ENCODE data around the gene OR10H5. TPM values are rescaled to one million over a fixed set of nuclear protein-coding genes. Genes with fewer than 3 reads are reported as not detected.
"Not testable (repeated sequence)": the region's sequence is repeated elsewhere in the genome, so short reads cannot be mapped to it uniquely, and the experiment has no call there.

The OR10H5 gene
- total and polyA plus RNA-seq, 3 donors from 2014 or later: 0.06 to 0.16 (median 0.11) TPM

GRCh38 chr19:15825753-15826152 is 38.3 kb downstream of the OR10H5 start:
- no peaks in the 10 kb centered on the region for H3K27me3 ChIP-seq
- no peak overlapping the region for H3K27ac ChIP-seq
- H3K9me3 ChIP-seq: no peaks in the 10 kb centered on the region
- intact Hi-C loops (cut with DNase I; ENCODE audit: low total_unique reads): no loop called here
- WGBS, 2 donors: 43 to 89% methylated on average over 1 of the region's 1 CpG
- no peak overlapping the region for H3K4me3 ChIP-seq
- no peaks in the 10 kb centered on the region for H3K36me3 ChIP-seq (ENCODE audit: low read depth, missing control alignments)
- TF ChIP-seq CTCF (IDR thresholded peaks at IDR 0.05): no peak
- TF ChIP-seq POLR2A (IDR thresholded peaks at IDR 0.05): no peak
- DNase-seq: no peak
- no peaks in the 10 kb centered on the region for H3K4me1 ChIP-seq

GRCh38 chr19:15828121-15828610 is 40.7 kb downstream of the OR10H5 start:
- no peak for TF ChIP-seq POLR2A (IDR thresholded peaks at IDR 0.05)
- no peak for TF ChIP-seq CTCF (IDR thresholded peaks at IDR 0.05)
- no peaks in the 10 kb centered on the region for H3K27me3 ChIP-seq
- H3K27ac ChIP-seq: no peak overlapping the region
- no peaks in the 10 kb centered on the region for H3K36me3 ChIP-seq (ENCODE audit: low read depth, missing control alignments)
- no peak overlapping the region for H3K4me3 ChIP-seq
- no peak for DNase-seq
- intact Hi-C loops (cut with DNase I; ENCODE audit: low total_unique reads): no loop called here
- H3K9me3 ChIP-seq: no peaks in the 10 kb centered on the region
- 67 to 78% methylated on average over 6 to 7 of the region's 7 CpGs for WGBS, 2 donors
- H3K4me1 ChIP-seq: no peaks in the 10 kb centered on the region

- intact Hi-C loops (cut with DNase I; ENCODE audit: low total_unique reads); H3K27ac ChIP-seq; H3K36me3 ChIP-seq (ENCODE audit: low read depth, missing control alignments); H3K4me1 ChIP-seq; DNase-seq; H3K27me3 ChIP-seq; H3K9me3 ChIP-seq; H3K4me3 ChIP-seq: not testable (repeated sequence)
- 69 to 74% methylated on average over 11 to 13 of the region's 13 CpGs for whole genome bisulfite sequencing, 2 donors
Observed at GRCh38 chr19:15828611-15829305, 41.3 kb downstream of the OR10H5 start.

GRCh38 chr19:15829306-15829698 is 41.8 kb downstream of the OR10H5 start:
- no peak overlapping the region for H3K27ac ChIP-seq
- H3K9me3 ChIP-seq: no peaks in the 10 kb centered on the region
- WGBS, 2 donors: 91 to 94% methylated on average over 10 of the region's 10 CpGs
- no peaks in the 10 kb centered on the region for H3K27me3 ChIP-seq
- no peaks in the 10 kb centered on the region for H3K4me1 ChIP-seq
- H3K36me3 ChIP-seq (ENCODE audit: low read depth, missing control alignments): no peaks in the 10 kb centered on the region
- intact Hi-C loops (cut with DNase I; ENCODE audit: low total_unique reads): no loop called here
- no peak overlapping the region for H3K4me3 ChIP-seq
- no peak for DNase-seq
- no peak for TF ChIP-seq POLR2A (IDR thresholded peaks at IDR 0.05)
- TF ChIP-seq CTCF (IDR thresholded peaks at IDR 0.05): no peak

GRCh38 chr19:15829786-15830185 is 42.3 kb downstream of the OR10H5 start:
- intact Hi-C loops (cut with DNase I; ENCODE audit: low total_unique reads): no loop called here
- H3K27ac ChIP-seq: no peak overlapping the region
- no peak for DNase-seq
- H3K4me1 ChIP-seq: no peaks in the 10 kb centered on the region
- no peak for TF ChIP-seq CTCF (IDR thresholded peaks at IDR 0.05)
- no peak for TF ChIP-seq POLR2A (IDR thresholded peaks at IDR 0.05)
- H3K36me3 ChIP-seq (ENCODE audit: low read depth, missing control alignments): no peaks in the 10 kb centered on the region
- no peak overlapping the region for H3K4me3 ChIP-seq
- WGBS, 2 donors: 85 to 91% methylated on average over 8 of the region's 8 CpGs
- no peaks in the 10 kb centered on the region for H3K27me3 ChIP-seq
- no peaks in the 10 kb centered on the region for H3K9me3 ChIP-seq
